K562 (cell line): ENCODE data around the gene C19orf47. TPM values are rescaled to one million over a fixed set of nuclear protein-coding genes. Genes with fewer than 3 reads are reported as not detected.

Experiments used
- BRD9 ChIP-seq: fragments of 450-650 bp; IDR thresholded peaks from 2 replicates; pipeline ENCODE4 v1.6.1; 2018; ENCODE audit warnings: low read depth; ENCODE audit not compliant: partially characterized antibody
- CBX1 ChIP-seq: sonication (generic); IDR thresholded peaks from 2 replicates; pipeline ENCODE4 v1.6.1; 2016; ENCODE audit warnings: antibody characterized with exemption, low read depth, mild to moderate bottlenecking
- CEBPG ChIP-seq, 3 experiments: fragments of 200-800 bp in 1 of 3; sonication (Bioruptor generic) in 1 of 3; sonication (generic) in 1 of 3; formaldehyde crosslinking in 1 of 3; IDR thresholded peaks in 2 of 3; conservative IDR thresholded peaks in 1 of 3; 2 replicates each; pipeline versions ENCODE4 v1.6.1 to v1.8.0; 2016 to 2022; ENCODE audit warnings: missing compliant biosample characterization in 2 of 3, missing genetic modification characterization in 2 of 3, mild to moderate bottlenecking in 1 of 3, missing genetic modification reagents in 1 of 3
- DDX20 ChIP-seq: fragments of 450-650 bp; IDR thresholded peaks from 2 replicates; pipeline ENCODE4 v1.6.1; 2016; ENCODE audit warnings: missing genetic modification characterization, low read depth, mild to moderate bottlenecking, missing compliant biosample characterization, moderate library complexity
- MGA ChIP-seq: fragments of 450-650 bp; IDR thresholded peaks from 2 replicates; pipeline ENCODE4 v1.6.1; 2016; ENCODE audit warnings: mild to moderate bottlenecking, moderate library complexity
- RAD51 ChIP-seq: fragments of 450-650 bp; IDR thresholded peaks from 2 replicates; pipeline ENCODE4 v1.7.1; 2016; ENCODE audit warnings: low read depth, mild to moderate bottlenecking, borderline replicate concordance
- ZC3H11A ChIP-seq: IDR thresholded peaks from 2 replicates; pipeline ENCODE4 v1.6.1; 2012; ENCODE audit warnings: low read depth, low read length, improper control_type of control experiment
- ZNF57 ChIP-seq: fragments of 450-650 bp; formaldehyde crosslinking; IDR thresholded peaks from 2 replicates; pipeline ENCODE4 v1.4.0; 2020; ENCODE audit warnings: mild to moderate bottlenecking, moderate library complexity
- polyA plus RNA-seq, 8 experiments: library from polyadenylated mRNA; depleted of rRNA in 4 of 8; stranded (reverse) in 5 of 8; unstranded in 3 of 8; fragments of >200 nt; fragmentation: Nextera tagmentation in 2 of 8; fragmentation: Illumina TruSeq in 1 of 8; extraction: Ambion mirVana in 2 of 8; extraction: Trizol in 1 of 8; gene quantifications; 2 replicates each; pipeline versions ENCODE4 v1.2.1 to v1.2.3, GENCODE V29; 2011 to 2014; ENCODE audit warnings: inconsistent platforms in 1 of 8, missing spikeins in 1 of 8
- total RNA-seq, 7 experiments: library from RNA; depleted of rRNA in 6 of 7; stranded (reverse); fragments of >200 nt in 6 of 7; fragmentation: Illumina TruSeq in 2 of 7; extraction: Trizol in 2 of 7; gene quantifications; 2 replicates each; pipeline versions ENCODE4 v1.2.1 to v1.2.3, GENCODE V29; 2011 to 2021; ENCODE audit warnings: low replicate concordance in 1 of 7
- TF ChIP-seq, protein P1 (sequence below), 2 experiments: IDR thresholded peaks in 1 of 2; conservative IDR thresholded peaks in 1 of 2; 2 replicates each; pipeline ENCODE4 v1.6.1; 2016; ENCODE audit warnings: low read depth in 2 of 2, mild to moderate bottlenecking in 1 of 2, missing compliant biosample characterization in 1 of 2, missing genetic modification characterization in 1 of 2, moderate library complexity in 1 of 2

The C19orf47 gene
- total and polyA plus RNA-seq, 9 of the 15 experiments (the other 6 are each of a cell fraction or from before 2014, with no cell fraction given): 0.08 to 26.1 (median 14.7) TPM

DNA sequence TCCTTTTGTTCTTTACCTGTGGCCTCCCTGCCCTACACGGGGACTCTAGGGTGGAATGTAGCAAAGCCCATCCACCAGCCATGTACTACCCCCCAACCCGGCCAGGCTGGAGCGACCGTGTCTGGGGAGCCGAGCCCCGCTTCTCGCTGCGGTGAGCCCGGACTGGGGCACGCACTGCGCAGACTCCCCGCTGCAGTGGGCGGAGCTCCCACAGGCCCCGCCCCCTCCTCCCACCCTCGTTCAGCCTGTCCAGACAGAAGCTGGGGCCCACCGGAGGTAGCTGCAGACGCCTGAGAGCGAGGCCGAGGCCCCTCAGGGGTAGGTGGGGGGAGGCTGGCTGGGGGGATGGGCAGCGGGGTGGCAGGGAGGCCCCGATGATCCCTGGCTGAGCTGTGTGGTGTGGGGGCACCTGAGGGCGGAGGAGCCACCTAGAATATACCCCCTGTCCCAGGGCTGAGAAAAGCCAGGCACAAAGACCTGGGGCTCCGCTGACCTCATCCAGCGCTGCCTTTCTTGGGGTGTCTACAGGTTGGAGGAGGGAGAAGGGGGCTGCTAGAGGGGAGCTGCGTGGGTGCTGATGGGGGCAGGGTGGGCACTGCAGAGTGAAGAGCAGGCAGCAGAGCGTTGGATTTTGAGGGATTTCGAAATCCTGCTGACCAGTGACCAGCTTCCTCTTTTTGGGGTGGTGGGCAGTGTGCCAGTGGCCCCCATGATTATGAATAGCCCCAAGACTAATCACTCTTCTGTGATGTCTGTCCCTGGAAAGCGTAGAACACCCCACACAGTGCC lies 17.6 kb upstream of the C19orf47 start (continued):
- TF ChIP-seq MGA: no peak
- 0 out of 2 replicates have a peak, but pooled peaks have one; percentile 51 for TF ChIP-seq CEBPG (CRISPR knock-in tag; IDR thresholded peaks at IDR 0.05)
- TF ChIP-seq CEBPG (tag; conservative IDR thresholded peaks at IDR 0.05 in 1 of 2, IDR thresholded peaks at IDR 0.05 in 1 of 2): 0 out of 4 replicates have a peak, but pooled peaks of 1 of the 2 experiments have one; percentile 22
- no peak for TF ChIP-seq RAD51
- no peak for TF ChIP-seq BRD9
- no peak for TF ChIP-seq DDX20 (tag)
- TF ChIP-seq ZNF57 (CRISPR knock-in tag): no peak
- TF ChIP-seq, protein P1, sequence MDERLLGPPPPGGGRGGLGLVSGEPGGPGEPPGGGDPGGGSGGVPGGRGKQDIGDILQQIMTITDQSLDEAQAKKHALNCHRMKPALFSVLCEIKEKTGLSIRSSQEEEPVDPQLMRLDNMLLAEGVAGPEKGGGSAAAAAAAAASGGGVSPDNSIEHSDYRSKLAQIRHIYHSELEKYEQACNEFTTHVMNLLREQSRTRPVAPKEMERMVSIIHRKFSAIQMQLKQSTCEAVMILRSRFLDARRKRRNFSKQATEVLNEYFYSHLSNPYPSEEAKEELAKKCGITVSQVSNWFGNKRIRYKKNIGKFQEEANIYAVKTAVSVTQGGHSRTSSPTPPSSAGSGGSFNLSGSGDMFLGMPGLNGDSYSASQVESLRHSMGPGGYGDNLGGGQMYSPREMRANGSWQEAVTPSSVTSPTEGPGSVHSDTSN (CRISPR knock-in tag; IDR thresholded peaks at IDR 0.05; ENCODE audit: low read depth): no peak
- TF ChIP-seq, protein P1 (tag; conservative IDR thresholded peaks at IDR 0.05; ENCODE audit: low read depth): no peak
- no peak for TF ChIP-seq CBX1
- TF ChIP-seq ZC3H11A: no peak
